Measurements from ENCODE around the gene TOP1. TPM values are rescaled to one million over a fixed set of nuclear protein-coding genes. Genes with fewer than 3 reads are reported as not detected.

TOP1 gene
- total RNA-seq, 1 donor from 2014 or later, result 80.9 TPM

DNA sequence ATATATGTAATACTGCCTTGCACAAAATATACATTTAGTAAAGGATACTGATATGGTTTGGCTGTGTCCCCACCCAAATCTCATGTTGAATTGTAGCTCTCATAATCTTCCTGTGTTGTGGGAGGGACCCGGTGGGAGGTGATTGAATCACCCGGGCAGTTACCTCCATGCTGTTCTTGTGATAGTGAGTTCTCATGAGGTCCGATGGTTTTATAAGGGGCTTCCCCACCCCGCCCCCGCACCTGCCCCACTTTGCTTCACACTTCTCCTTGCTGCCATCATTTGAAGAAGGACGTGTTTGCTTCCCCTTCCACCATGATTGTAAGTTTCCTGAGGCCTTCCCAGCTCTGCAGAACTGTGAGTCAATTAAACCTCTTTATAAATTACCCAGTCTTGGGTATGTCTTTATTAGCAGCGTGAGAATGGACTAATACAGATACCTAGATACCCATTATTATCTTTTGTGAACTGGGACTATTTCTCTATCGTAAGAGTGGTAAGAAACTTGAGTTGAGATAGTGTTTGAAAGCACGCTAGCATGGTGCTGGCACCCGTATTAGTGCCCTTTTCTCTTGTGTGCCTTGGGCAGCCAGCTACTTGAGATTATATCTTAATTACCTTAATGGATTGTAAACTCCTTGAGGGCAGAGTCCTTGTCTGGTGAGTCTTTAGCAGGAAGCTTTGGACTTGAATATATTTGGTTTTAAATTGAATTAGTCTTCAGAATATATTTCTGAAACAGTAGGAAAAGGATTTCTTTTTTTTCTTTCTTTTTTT is 25.6 kb downstream of the TOP1 start:
- intact Hi-C loops (cut with micrococcal nuclease), result no loop called here

DNA sequence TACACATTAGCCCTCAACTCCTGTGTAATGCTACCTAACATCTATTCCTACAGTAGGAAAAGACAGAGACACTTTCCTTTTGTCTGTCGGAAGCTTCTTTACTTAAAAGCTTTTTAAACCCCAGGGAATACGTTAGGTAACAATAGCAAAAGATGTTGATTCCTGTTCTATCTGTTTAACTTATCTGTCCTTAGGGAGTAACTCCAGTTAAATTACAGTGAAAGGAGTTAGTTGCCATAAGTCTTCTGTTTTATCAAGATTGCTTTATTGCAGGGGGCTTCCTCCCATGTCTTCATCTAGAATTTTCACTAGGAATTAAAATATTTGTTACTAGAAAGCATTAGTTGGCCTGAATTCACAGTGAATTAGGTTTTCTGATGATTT is 26.2 kb downstream of the TOP1 start:
- intact Hi-C loops (cut with micrococcal nuclease), result no loop called here

DNA sequence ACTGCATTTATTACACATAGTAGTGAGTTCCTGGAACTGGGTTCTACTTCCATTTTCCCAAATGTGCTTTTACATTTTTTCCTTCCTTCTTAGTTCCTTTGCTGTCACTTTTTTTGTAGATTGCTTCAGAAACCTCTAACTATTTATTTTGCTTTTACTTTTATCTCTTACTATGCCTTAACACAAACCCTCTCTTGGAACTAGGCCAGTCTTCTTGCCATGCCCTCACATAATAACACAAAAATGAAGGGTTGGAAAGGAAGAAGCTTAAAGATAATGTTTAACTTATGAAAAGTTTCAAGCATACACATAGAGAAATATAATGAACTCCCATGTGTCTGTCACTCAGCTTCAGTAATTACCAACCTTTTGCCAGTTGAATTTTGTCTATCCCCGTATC is 27.1 kb downstream of the TOP1 start:
- intact Hi-C loops (cut with micrococcal nuclease), result no loop called here

DNA sequence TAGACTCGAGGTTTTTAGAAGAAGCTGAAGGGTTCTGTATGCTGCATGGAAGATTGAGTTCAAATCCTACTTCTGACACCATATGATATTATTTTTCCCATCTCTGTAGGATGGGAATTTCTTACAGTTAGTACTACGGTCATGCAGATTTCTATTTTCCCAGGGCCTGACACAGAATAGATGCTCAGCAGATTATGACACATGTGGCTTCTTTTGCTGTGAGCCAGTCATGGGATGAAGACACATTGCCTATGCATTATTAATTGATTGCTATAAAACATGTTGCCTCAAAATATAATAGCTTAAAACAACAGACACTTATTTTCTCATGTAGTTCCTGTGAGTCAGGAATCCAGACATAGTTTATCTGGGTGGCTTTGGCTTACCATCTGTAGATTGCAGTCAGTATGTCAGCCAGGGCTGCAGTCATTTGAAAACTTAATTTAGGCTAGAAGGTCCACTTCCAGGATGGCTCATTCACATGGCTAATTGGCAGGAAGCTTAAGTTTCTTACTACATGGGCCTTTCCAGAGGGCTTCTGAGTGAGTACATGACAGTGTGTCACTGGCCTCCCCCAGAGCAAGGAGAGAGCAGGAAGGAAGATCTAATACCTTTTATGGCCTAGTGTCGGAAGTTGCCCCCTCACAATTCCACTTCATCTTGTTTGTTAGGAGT is 29.5 kb downstream of the TOP1 start:
- intact Hi-C loops (cut with micrococcal nuclease), result no loop called here

DNA sequence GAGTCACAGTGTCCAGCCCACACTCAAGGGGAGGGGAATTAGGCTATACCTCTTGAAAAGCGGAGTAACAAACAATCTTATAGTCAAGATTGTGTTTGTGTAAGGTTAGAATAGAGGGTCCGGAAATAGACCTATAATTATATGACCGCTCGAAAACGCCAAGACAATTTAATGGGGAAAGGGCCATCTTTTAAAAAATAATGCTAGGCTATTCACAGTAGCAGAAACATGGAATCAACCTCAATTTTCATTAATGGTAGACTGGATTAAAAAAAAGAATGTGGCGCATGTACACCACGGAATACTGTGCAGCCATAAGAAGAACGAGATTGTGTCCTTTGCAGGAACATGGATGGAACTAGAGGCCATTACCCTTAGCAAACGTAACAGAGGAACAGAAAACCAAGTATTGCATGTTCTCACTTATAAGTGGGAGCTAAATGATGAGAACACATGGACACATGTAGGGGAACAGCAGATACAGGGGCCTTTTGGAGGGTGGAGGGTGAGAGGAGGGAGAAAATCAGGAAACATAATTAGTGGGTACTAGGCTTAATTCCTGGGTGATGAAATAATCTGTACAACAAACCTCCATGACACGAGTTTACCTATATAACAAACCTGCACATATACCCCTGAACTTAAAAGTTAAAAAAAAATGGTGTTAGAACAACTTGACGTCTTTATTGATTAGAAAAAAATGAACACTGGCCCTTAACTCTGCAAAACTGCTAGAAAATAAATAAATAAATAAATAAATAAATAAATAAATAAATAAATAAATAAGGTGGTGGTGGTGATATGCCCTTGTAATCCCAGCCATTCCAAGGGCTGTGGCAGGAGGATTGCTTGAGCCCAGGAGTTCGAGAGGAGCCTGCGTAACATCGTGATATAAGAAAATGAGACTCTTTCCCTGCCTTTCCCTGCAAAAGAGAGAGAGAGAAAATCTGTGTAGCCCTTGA is 30.3 kb downstream of the TOP1 start:
- intact Hi-C loops (cut with micrococcal nuclease), result no loop called here

DNA sequence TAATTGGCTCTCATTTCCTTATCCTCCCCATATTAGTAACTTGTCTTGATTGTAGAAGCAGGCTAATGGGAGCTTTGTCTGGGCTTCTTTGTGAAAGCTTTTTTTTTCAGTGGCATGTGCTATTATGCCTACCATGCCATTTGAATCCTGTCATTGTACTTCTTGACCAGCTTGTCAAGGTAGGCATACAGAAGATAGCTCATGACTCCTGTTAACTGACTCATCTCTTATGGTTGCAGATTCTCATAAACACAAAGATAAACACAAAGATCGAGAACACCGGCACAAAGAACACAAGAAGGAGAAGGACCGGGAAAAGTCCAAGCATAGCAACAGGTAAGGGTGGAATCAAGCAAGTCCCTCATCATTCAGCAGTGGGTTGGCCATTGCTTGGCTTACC is 32.5 kb downstream of the TOP1 start:
- intact Hi-C loops (cut with micrococcal nuclease), result no loop called here

DNA sequence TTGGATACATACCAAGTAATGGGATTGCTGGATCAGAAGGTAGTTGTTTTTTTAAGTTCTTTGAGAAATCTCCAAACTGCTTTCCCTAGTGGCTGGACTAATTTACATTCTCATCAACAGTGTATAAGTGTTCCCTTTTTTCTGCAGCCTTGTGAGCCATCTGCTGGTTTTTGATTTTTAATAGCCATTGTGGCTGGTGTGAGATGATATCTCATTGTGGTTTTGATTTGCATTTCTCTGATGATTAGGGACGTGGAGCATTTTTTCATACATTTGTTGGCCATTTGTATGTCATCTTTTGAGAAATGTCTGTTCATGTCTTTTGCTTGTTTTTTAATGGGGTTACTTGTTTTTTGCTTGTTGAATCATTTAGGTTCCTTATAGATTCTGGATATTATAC is 34.8 kb downstream of the TOP1 start:
- intact Hi-C loops (cut with micrococcal nuclease), result no loop called here

DNA sequence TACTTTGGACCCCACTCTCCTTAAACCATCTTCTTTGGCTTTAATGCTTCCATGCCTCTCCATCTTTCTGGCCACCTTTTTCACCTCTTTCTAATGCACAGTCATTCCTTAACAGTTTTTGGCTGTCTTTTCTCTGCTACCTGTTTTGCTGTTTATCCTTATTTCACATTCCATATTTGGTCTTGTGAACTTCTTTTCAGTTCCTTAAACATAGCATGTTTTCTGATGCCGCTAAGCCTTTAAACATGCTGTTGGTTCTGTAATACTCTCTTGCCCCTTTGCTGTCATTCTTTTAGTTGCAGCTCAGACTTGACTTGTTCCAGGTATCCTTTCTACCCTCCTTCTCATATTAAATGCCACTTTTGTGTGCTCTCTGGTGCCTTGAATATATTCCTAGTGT is 35.8 kb downstream of the TOP1 start:
- intact Hi-C loops (cut with micrococcal nuclease), result no loop called here

DNA sequence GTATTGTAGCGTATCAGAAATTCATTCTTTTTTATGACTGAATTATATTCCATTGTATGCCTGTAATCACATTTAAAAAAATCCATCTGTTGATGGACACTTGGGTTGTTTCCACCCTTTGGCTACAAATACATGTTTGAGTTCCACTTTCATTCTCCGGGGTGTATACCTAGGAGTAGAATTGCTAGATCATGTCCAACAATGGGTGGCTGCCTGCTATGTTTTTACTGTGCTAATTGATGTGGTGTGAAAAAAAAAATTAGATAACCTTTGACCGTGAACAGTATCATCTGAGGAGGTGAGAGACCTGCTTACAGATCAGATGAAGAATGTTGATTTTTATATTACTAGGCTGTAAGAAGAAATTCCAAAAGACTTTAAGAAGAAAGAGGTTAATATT is 37.1 kb downstream of the TOP1 start:
- intact Hi-C loops (cut with micrococcal nuclease), result no loop called here

DNA sequence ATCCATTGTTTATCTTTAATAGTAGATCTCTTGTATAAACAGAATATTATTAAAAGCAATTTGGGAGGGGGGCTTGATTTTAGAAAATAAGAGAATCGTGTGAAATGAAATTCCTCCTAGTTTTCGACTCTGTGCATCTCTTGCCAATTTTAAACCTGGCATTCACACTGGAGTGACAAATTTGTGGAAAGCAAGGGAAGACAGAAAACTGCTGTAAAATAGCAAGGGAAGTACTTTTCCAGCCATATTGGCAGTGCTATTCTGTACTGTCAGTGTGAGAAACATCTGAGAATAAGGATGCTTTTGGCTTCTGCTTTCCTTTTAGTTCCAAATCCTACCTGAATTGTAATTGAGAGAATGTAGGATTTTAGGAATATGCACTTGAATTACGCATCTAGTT is 40.2 kb downstream of the TOP1 start:
- intact Hi-C loops (cut with micrococcal nuclease), result no loop called here

DNA sequence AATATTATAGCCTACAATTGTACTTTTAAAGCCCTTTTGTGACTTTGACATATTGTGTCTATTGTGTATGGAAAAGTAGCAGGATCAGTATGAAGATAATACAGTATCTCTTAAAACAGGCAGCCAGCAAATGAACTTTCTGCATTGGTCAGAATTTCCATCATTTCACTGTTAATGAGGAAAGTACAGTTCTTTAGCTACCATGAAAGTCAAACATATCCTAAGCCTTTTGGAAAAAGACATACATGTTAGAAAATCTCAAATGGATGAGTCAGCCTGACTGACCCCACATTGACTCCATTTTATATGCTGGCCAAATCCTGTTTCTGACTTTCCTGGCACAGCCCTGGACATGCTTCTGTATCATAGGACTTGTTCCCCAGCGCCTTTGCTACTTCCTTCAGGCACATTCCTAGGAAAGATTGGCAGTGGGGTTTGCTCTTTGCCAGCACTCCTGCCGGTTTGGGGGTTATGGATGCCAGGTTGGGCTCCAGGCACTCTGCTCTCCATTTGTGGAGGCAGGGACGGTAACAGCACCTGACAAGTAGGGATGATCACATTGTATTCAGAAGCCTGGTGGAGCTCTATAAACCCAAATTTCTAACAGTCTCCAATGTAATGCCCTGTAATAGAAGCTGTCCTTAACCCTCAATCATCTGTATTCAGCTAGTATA is 43.7 kb downstream of the TOP1 start:
- intact Hi-C loops (cut with micrococcal nuclease), result no loop called here

DNA sequence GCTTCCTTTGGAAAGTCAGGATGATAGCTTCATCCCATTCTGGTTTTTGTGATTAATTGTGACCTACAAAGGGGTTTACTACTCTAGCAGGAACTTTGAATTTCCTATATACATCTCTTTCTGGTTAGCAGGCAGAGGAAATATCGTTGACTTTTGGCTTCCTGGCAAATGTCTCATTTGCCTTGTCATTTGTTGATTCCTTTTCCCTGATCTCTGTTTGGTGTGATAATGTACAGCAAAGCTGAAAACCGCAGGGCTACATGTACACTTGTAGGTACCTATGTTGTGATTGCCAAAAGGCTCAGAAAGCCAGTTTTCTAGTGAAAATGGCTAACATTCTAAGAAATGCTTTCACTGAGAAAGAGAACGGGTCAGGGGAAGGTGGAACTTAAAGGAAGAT is 44.3 kb downstream of the TOP1 start:
- intact Hi-C loops (cut with micrococcal nuclease), result no loop called here

DNA sequence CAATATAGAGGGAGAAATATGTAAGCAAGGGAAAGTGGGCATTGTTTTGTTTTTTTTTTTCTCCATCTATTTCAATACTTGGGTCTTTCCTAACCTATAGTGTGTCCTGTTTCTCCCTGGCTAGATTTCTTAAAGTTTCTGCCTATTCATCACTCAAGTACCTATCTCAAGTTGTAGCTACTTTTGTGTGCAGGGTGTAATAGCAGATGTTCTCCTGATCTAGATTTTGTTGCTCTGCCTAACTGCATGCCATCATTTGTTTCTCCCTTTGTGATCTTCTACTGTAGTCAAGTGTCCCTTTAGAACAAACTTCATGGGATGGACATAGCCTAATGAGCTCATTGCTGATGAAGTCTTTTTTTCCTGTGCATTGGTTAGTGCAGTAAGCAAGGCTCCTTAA is 45.8 kb downstream of the TOP1 start:
- intact Hi-C loops (cut with micrococcal nuclease), result no loop called here

DNA sequence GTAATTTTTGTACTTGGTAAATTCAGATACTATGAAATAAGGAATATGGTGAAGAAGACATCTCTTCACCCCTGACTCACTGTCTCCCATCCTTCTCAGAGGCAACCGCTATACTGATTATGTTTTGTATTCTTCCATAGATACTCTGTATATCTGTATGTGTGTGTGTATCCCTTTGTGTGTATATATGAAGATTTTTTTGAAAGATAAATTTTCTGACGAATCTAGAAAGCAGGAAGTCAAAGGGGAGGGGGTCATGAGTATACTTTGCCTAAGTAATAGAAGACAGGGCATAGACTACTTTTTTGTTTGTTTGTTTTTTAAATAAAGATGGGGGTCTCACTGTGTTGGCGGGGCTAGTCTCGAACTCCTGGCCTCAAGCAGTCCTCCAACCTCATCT is 48.2 kb downstream of the TOP1 start:
- intact Hi-C loops (cut with micrococcal nuclease), result loop anchor here (2.0 kb wide), 1 partner anchor 28 kb away; no protein-coding TSS in a partner anchor

DNA sequence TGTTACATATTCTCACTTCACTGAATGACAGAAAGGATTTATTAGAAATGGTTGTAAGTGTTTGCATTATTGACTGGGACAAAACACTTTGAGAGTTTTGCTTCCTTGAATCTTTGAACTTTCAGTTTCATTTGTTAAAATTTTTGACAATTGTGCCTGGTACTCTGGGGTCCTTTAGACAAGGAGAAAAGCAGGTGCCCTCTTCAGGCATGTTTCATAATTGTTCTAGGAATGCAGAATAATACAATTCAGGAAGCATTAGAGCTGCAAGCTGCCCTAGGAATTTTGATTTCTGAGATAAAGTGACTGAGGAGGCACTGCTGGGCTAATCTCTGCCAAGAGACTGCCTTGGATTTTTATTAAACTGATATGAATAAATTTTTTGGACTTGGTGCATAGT is 49.7 kb downstream of the TOP1 start:
- intact Hi-C loops (cut with micrococcal nuclease), result loop anchor here (2.0 kb wide), 2 partner anchors 50 to 88 kb away; partner anchors contain the start of gene TOP1

DNA sequence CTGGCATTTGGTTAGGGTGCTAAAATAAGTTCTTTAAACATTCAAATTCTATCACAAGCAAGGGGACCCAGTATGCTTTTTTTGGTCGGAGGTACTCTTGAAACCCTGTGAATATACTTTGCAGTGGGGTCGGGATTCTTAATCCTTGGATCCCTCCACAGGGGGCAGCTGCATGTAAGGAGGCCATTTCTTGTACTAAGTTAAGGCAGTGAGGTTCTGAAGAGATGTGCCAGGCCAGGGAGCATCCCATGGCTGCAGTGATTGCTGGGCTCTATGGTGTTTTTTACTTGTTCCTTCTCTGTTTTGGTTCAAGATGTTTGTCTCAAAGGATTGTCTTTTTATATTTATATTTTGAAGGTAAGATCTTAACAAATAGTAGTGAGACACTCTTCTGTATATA is 50.4 kb downstream of the TOP1 start:
- intact Hi-C loops (cut with micrococcal nuclease), result loop anchor here (2.0 kb wide), 2 partner anchors 50 to 88 kb away; partner anchors contain the start of gene TOP1

DNA sequence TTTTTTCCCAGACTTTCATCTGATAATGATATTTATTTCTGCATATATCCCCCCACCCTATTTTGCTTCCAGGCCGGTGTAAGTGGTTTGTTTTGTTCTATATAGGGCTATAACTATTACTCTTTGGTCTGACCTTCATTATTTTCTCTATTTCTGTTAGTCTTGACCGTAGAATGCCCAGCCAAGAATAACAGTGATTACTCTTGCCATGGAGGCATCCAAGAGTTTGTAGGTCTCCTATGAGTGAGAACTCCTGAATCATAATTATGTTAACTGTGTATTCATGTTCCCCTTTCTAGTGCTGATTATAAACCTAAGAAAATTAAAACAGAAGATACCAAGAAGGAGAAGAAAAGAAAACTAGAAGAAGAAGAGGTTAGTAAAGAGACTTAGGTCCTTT is 52.2 kb downstream of the TOP1 start:
- intact Hi-C loops (cut with micrococcal nuclease), result no loop called here

DNA sequence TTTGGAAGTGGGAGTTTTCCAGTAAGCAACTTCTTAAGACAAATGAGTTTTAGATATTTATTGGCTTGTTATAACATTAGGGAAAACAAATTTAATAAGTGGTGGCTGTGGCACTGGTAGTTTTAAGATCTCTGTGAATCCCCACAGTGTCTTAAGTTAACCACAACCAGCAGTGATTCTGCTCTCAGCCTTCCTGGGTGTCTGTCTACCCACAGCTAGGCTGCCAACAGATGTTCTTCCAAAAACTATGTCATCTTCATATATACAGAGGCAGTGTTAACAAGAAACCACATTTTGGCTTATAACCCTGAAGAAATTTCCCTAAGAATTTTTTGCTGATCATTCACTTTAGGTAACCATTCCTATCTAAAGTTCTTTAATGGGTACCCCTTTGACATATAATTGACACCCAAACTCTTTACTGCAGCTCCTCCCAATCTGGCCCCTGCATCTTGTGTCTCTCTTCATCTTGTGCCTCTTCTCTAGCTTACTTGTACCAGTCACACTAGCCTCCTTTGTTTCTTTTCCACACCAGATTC is 52.7 kb downstream of the TOP1 start:
- intact Hi-C loops (cut with micrococcal nuclease), result no loop called here

DNA sequence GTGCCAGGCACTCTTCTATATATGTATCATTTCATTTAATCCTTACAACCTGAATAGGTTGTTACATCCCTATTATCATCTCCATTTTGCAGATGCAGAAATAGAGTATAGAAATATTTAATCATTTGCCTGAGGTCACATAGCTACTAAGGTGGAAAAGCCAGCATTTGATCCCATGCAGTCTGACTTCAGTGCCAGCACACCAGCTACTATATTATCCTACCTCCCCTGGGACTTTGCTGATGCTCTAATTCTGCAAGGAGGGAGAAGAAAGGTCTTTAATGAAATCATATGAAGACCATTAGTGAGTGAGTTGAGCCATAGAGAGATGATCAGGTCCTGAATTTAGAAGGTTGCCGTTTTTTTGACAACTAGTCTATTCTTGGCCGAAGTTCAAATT is 53.7 kb downstream of the TOP1 start:
- intact Hi-C loops (cut with micrococcal nuclease), result no loop called here

DNA sequence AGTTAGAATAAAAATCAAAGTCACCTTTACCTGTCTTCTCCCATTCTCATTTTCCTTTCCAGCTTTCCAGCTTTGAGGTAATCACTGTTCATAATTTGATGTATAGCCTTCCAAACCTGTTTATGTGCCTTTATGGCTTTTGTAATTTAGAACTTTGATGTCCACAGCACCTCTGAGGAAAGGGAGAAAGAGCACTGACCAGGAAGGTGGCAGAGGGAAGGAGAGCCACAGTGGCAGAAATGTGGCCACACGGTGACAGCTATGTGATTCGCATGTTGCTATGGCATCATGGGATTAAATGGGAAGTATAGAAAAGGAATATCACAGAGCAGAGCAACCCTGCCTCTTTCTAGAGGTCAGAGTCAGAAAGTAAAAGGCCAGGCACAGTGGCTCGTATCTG is 57.0 kb downstream of the TOP1 start:
- intact Hi-C loops (cut with micrococcal nuclease), result no loop called here
